OCI-LY7 (cell line): ENCODE results near the gene CXCL8.

ENCODE experiments used
- CTCF ChIP-seq: fragments of 200-600 bp; sonication (generic); conservative IDR thresholded peaks from 2 replicates; pipeline ENCODE4 v1.5.1; 2014; ENCODE audit warnings: mild to moderate bottlenecking, antibody characterized with exemption, low read length, moderate library complexity, mixed read lengths
- EZH2phosphoT487 ChIP-seq: fragments of 200-600 bp; sonication (generic); IDR thresholded peaks from 2 replicates; pipeline ENCODE4 v1.6.1; 2018; ENCODE audit warnings: low read depth, borderline replicate concordance, mild to moderate bottlenecking, mixed run types, antibody characterized with exemption, low read length, moderate library complexity, mixed read lengths

- TF ChIP-seq CTCF (no peak), EZH2phosphoT487 (no peak)
Measured at GRCh38 chr4:73728091-73728741, 12.2 kb upstream of the CXCL8 start.
